ENCODE measurements around the gene PLA2G6.
A peak's percentile ranks its signal among the peaks of the same experiment; 100 is the strongest.
"Not testable (repeated sequence)": the region's sequence is repeated elsewhere in the genome, so short reads cannot be mapped to it uniquely, and the experiment has no call there.

Gene PLA2G6

DNA sequence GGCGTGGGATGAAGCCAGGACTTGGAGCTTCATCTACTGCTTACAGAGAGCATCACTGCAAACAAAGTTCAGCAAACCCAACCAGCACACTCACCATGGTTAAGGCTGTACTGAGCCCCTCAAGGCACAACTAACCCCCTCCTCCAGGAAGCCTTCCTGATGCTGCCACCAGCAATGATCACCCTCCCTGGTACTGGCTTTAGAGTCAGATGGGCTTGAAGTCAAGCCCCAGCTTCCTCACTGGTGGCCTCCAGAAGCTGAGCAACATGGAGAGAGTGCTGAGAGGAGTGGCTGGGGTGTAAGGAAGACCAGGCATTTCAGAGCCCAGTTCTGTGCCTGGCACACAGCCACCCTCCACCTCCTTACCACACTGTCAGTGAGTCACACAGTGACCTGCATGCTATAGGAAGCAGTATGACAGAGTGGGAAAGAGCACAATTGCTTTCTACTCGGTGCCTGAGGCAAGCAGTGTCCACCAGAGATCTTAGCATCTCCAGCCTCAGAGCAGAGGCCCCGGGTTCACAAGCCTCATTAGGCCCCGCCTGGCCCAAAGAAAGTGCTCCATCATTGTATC, 46.4 kb downstream of the PLA2G6 start:
- no peak for DNase-seq (ENCODE audit: low read depth in 2 of 3, low spot score in 1 of 3)

DNA sequence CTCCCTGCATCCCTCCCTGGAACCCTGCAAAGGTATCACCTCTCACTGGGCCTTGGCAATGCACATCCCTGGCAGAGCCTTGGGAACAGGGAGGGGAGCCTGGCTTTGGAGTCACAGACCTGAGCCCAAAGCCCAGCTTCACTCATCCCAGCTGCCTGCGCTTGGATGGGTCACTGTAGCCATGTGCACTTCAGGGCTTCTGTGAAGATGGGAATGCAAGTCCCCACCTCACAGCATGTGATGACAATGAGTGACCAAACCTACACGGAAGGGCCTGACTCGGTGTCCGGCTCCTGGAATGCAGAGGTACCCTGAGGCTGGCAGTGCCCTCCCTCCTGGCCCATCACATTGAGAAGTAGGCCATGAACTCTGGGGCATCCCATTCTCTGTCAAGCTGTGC, 48.3 kb downstream of the PLA2G6 start:
- no peak for DNase-seq (ENCODE audit: low read depth in 2 of 3, low spot score in 1 of 3)

DNA sequence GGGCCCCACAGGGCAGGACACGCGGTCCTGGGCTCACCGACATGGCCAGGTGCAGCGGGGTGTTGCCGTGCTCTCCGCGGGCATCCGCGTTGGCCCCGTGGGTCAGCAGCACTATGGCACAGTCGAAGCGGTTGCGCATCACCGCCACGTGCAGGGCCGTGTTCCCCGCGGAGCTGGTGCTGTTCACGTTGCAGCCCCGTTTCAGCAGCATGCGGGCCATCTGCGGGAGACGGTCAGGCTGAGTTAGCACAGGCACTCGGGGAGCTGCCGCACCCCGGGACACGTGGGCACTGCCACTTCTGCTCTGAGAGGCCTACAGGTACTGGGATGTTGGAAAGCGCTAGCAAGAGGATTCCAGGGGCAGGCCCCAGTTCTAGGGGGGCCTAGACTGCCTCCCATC, 48.8 kb downstream of the PLA2G6 start:
- no peak for DNase-seq (ENCODE audit: low read depth in 2 of 3, low spot score in 1 of 3)

DNA sequence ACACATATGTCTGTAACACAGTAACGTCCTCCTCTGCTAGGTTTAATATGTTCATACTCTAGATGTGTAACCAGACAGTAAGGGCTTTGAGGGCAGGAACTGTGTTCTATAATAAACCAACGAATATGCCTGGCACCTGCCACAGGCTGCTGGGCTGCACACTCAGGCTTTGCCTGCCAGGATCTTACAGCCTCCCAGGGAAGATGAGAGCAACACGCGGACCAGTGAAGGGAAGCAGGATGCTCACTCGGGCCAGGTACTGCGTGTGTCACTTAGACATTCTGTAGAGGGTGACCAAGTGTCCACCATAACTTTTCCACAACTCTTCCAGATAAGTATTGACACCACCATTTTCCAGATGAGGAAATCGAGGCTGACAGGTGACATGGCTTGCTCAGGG, 49.5 kb downstream of the PLA2G6 start:
- no peak for DNase-seq (ENCODE audit: low read depth in 2 of 3, low spot score in 1 of 3)

DNA sequence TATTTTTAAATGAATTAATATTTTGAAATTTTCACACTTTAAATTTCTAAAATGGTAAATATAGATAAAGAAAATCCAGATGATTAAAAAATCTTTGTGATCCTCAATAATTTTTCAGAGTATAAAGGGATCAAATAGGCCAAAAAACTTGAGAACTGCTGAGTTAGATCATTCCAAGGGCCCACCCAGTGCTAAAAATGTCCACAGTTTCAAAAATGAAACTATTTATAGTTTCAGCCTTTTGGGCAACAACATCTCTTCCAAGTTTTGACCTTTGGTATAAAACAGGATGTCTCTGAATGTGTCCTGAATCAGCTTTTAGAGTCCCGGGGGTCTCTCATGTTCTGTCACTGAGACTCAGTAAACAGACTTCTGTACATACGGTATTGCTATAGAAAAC, 50.2 kb downstream of the PLA2G6 start:
- no peak for DNase-seq (ENCODE audit: low read depth in 2 of 3, low spot score in 1 of 3)

DNA sequence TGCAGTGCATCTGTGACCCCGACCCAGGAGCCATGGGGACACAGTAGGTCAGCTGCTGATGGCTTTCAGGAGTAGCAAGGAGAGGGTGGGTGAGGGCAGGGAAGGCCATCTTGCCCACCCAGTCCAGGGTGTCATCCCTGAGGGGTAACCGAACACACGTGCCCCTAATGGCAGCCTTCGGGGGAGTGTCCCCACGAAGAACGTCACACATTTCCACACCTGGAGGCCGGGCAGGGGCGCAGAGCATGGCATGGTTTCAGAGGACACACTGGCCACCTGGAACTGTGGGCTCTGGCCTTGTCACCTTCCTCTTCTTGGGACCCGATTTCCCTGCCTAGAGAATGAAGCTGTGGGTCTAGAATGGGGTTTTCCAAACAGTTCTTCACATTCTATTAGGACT, 51.8 kb downstream of the PLA2G6 start:
- no peak for DNase-seq (ENCODE audit: low read depth in 2 of 3, low spot score in 1 of 3)

DNA sequence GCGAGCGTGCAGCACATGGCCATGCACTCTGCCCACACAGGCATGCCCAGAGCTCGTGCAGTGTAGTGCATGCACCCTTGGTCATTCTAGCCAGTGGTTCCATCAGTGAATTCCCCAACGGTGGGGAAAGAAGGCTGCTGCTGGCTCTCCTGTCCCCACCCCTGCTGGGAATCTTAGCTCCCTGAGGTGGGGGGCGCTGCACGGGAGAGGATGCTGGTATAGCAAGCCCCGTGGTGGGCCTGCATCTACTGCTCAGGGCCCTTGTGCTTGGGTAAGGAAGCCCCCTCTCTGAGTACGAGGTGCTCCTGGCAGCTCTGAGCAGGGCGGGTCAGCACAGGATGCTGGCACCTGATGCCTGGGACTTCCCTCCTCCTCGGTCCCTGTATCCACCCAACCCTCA, 52.6 kb downstream of the PLA2G6 start:
- DNase-seq (ENCODE audit: low read depth in 2 of 3, low spot score in 1 of 3), result no peak

DNA sequence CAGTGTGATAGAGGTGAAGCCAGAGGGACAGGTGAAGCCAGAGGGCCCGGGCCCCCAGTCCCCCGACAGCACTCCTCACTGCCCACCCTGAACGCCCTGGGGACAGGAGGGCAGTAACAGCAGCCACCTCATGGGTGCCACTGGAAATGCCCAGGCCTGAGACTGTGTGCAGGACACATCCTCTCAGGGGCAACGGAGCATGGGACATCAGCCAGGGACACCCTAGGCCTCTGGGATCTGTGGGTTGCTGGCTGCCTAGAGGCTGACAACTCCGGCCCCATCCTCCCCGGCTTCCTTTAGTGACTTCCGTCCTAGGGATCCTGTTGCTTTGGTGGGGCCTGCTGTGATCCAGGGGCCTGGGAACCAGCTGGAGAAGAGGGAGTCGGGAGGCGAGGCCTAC, 53.8 kb downstream of the PLA2G6 start:
- DNase-seq (ENCODE audit: low read depth in 2 of 3, low spot score in 1 of 3), result no peak

DNA sequence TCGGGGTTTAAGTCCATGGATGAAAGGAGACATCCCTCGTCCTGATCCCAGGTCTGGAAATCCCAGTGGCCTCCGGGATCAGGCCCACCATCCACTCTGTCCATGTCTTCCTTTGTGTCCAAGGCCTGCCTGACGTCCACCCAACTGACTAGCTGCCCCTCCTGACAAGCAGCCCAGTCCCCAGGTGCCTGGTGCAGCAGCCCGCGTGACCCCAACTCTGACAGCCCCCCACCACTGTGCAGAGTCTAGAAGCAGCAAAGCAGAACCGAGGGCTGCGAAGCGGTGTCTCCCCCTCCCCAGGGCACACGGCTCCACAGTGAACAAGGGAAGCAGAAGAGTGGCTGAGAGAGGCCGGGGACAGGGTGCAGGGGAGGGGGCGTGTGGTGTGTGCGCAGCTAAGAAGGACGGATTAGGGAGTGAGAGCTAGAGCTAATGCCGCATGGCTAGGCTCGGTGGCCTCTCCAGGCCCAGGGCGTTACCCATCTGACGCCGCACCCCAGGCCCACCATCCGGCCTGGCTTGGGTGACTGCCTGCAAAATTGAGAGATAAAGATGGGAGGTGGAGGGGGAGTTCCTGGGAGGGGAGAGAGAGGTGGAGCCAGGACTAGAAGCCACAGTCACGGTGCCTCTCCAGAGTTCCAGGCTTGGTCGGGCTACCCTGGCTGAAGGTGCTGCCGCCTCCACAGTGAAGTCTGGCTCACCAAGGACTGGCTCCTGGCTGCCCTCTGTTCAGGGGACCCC, 54.5 kb downstream of the PLA2G6 start:
- no peak for DNase-seq (ENCODE audit: low read depth in 2 of 3, low spot score in 1 of 3)

DNA sequence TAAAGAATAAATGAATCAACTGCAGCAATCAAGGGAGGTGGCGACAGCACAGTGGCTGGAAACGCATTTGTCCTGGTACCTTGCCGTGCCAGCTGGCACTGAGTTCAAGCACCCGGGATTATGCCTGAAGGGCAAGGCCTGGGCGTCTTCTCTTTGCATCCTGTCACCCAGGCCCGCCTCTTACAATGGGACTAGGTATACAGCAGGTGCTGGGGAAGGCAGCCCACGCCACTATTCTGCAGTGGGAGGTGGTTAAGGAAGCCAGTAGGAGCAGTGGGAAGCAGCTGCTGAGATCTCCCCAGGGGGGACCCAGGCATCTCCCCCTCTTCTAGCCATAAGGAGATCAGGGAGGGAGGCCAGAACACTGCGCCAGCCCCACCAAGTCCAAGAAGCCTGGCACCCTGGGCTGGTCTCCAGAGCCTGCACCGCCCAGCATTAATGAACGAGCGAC, 55.9 kb downstream of the PLA2G6 start:
- no peak for DNase-seq (ENCODE audit: low read depth in 2 of 3, low spot score in 1 of 3)

DNA sequence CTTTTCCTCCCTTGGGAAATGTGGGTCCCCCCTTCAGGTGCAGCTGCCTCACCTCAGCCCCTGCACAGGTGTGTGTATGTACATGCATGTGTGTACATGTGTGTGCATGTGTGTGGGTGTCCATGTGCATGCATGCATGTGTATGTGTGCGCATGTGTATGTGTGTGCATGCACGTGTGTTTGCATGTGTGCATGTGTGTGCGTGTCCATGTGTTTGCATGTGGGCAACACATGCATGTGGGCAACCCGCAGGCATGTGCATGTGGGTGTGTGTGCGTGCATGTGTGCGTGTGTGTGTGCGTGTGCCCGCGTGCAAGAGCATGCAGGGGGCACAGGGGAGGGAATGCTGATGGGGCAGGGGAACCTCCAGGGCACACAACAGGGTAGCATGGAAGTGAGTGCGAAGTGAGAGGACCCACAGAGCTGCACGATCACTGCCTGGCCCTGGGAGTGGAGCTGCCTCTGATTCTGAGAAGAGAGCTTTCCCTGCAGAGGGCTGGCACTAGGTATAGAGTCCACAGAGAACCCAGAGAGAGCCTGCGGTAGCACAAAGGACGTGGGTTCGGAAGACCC, 56.5 kb downstream of the PLA2G6 start:
- no peak for DNase-seq (ENCODE audit: low read depth in 2 of 3, low spot score in 1 of 3)

DNA sequence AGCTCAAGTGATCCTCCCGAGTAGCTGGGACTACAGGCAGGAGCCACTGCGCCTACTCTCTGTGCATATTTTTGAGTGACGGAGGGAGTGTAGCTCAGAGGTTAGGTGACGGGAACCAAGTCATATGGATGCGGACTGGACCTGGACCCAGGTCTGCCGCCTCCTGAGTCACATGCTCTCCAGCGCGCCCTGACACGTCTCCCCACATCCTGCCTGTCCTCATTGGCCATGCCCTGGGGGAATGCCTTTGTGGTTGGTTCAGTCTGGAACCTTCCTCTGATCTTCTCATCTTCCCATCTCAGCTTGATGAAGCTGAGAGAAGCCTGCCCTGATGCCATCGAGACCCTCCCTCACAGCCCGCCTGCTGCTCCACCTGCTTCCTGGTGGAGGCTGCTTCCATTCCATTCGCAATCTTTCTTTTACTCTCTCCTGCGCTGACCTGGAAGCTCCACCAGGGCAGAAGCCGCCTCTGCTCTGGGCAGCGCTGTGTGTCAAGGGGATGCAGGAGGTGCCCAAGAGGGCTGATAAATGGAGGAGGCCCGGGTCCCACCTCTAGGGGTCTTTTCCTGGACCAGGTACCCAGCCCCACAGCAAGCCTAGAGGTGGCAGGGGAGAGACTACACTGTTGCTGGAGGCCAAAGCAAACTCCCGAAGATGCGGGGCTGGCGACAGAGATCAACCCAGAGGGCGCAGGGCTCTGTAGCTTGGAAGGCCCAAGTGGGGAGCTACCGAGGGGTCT, 57.2 kb downstream of the PLA2G6 start:
- DNase-seq (ENCODE audit: low read depth in 2 of 3, low spot score in 1 of 3), result no peak

DNA sequence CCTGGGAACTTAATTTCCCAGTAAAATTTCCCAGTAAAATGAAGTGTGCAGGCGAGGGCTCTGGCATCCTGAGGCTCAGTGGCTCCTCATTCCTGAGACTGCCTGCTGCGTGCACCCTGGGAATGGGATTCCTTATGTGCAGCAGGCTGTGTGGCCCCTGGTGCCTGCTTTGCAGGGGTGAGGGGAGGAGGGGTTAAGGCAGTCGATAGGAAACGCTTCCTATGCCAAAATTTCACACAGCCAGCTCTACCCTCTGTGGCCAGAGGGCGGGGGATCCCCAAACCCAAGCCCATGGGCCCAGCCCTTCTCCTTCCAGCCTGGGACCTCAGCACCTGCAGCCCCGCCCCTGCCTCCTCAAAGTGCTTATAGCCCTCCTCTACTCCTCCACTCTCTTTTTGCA, 59.0 kb downstream of the PLA2G6 start:
- DNase-seq (ENCODE audit: low read depth in 2 of 3, low spot score in 1 of 3), result no peak

DNA sequence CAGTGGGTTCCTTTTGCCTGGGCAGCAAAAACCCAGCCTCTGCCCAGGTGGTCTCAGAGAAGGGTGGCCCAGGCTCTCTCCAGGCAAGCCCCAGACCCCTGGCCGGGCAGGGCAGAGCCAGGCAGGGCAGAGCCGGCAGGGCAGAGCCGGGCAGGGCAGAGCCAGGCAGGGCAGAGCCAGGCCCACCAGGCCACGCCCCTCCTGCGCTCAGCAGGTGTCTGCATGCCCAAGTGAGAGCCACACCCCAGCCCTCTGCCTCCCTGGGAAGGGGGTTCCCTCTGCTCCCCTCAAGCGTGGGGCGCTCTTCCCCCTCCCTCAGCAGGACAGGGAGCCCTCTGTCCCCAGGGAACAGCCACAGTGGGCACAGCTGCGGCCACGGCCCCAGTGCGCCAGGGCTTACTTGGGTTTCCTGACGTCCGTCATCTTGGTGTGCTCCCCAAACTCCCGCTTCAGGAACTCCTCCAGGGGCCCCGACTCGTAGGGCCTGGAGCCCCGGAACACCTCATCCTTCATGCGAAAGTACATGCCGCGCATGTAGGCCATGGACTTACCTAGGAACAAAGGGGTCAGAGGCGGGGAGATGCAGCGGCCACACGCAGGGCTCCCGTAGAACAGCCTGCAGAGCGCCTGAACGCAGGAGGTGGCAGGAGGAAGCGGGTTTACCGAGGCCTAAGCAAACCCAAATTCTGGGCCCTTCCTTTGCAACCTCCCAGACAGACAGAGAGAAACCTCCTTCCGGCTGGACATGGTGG, 61.1 kb downstream of the PLA2G6 start:
- DNase-seq (ENCODE audit: low read depth in 2 of 3, low spot score in 1 of 3), result no peak

DNA sequence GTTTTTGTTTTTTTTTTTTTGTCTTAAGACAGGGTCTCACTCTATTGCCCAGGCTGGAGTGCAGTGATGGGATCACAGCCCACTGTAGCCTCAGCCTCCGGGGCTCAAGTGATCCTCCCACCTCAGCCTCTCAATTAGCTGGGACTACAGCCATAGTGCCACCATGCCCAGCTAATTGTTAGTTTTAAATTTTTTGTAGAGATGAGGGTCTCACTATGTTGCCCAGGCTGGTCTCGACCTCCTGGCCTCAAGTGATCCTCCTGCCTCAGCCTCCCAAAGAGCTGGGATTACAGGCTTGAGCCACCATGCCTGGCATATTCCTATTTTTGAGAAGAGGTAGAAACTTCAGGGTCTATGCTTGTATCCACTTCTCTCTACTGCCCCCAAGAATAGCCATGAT, 62.9 kb downstream of the PLA2G6 start:
- DNase-seq (ENCODE audit: low read depth in 2 of 3, low spot score in 1 of 3), result not testable (repeated sequence)

DNA sequence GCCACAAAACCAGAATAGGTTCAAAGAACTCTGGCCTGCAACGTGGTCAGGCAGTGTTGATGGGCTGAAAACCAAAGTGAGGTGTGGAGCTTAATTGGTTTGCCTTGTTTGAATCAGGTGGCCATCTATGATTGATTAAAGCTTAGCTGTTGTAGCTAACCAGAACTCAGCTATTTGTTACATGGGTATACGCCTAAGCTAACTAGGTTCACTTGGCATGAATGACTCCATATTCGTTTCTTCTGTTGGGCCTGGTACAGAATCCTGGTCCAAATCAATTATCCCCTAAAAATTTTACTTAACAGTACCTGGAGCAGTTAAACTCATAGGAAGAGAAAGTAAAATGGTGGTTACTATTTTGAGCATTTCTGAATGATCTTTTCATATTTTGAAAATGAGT, 63.4 kb downstream of the PLA2G6 start:
- DNase-seq (ENCODE audit: low read depth in 2 of 3, low spot score in 1 of 3), result no peak

DNA sequence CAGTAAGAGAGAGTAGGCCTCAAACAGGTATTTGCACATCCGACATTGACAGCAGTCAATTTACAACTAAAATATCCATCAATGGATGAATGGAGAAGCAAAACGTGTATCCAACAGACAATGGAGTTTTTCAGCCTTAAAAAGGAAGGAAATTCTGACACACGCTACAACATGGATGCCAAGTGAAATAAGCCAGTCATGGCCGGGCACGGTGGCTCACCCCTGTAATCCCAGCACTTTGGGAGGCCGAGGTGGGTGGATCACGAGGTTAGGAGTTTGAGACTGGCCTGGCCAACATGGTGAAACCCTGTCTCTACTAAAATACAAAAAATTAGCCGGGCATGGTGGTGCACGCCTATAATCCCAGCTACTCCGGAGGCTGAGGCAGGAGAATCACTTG, 64.1 kb downstream of the PLA2G6 start:
- not testable (repeated sequence) for DNase-seq (ENCODE audit: low read depth in 2 of 3, low spot score in 1 of 3)

DNA sequence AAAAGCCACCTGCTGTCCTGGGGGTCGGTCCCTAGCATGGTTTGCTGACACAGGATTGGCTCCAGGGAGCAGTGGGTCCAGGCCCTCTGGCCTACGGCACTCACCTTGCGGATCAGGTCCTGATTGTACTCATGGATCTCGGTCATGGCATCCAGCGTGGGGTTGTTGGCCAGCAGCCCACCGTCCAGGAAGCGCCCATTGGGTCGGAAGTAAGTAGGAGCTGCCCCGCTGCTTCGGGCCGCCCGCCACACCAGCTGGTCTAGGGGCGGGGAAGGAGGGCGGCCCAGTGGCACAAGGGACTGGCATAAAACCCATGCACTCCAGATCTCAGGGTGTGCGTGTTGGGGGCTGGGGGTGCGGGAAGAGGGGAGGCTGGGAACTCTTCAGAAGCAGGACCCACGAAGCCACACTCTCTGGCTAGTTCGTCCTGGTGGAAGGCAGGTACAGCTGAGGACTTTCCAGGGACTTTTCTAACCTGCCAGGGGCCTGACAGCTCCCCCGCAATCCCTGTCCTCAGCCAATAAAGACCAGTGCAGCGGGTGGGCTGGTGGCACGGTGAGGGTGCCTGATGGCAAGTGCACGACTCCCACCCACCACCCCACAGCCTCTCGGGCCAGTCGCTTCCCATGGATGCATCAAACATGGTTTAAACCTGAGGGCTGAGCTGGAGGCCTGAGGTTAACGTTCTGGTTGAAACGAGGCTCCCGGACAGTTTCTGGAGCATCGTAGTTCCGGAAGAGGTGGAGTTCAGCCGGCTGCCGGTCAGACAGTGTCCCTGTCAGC, 66.0 kb downstream of the PLA2G6 start:
- no peak for DNase-seq (ENCODE audit: low read depth in 2 of 3, low spot score in 1 of 3)

DNA sequence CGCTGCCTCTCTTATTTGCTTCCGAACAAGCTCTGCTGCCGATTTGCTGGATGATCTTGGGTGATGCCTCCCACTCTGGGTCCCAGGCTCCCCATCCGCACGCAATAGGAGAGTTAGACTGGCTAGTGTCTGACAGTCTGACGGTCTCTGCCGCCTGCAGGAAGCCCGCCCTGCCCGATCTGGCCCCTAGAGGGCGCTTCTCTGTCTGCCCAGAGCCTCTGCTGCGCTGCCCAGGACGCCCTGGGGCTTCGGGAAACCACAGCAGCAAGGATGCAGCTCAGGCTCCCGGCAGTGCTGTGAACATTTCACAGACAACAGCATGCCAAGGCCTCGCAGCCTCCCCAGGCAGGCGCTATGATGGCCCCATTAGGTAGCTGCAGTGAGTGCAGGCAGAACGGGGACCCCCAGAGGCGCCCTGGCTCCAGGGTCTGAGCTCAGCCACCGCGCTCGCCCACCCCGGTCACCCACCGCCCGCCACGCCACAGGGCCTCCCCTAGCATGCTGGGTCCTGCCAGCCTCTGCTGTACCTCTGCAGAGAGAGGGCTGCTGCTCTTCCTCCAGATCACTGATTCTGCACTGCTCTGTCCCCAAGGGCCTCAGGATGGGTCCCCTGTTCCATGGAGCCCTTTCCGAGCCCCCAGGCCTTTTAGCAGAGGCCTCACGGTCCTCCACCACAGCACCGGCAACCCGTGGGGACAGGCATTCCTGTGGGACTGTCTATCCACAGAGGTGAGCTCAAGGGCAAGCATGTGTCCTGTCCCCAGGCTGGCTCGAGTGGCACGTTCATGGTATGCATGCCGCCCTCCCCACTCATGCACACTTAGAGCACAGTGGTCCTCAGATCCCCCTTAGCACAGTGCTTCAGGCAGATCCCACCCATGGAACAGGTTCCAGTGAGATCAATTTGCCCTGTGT, 66.9 kb downstream of the PLA2G6 start:
- peak; percentile 65 to 80 (median 72) for DNase-seq (ENCODE audit: low read depth in 2 of 3, low spot score in 1 of 3)

DNA sequence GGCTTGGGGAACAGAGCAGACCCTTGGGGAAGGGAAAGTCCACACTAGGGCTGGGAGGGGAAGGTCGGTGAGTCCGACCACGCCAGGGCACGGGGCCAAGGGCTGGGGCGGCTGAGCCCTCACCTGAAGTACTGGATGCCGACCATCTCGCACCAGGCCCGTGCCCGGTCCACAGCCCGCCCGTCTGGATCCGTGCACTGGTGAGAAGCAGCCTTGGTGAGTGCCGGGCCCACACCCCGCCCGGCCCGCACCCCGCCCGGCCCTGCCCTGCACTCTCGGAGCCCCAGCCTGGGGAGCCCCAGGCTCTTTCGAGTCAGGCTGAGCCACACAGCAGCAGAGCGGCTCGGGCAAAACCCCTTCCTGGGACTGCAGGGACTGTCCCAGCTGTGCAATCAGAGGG, 69.2 kb downstream of the PLA2G6 start:
- no peak for DNase-seq (ENCODE audit: low read depth in 2 of 3, low spot score in 1 of 3)
